Measurements from ENCODE around the gene PRTN3.

Gene PRTN3

DNA sequence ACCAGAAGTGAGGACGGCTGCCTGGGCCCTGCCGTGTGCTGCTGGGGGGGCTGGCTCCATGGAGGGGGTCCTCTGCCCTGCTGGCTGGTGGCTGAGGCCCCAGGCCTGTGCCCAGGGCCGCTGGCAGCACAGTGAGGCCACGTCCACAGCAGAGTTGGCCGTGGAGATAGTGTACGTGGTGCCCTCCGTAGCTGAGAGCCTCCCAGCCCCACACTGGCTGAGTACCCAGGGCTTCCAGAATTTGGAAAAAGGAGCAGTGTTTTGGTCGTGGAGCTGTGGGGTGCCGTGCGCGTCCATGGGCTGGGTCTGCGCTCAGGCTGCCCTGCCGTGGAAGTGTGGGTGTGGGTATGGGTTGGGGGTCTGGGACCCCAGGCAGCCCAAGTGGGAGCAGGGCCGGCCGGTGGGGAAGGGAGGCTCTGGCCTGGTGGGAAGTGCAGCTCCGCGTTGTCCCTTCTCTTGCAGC lies 37.7 kb upstream of the PRTN3 start:
- FAIRE-seq (no peak), DNase-seq (ENCODE audit: low spot score) (no peak)

DNA sequence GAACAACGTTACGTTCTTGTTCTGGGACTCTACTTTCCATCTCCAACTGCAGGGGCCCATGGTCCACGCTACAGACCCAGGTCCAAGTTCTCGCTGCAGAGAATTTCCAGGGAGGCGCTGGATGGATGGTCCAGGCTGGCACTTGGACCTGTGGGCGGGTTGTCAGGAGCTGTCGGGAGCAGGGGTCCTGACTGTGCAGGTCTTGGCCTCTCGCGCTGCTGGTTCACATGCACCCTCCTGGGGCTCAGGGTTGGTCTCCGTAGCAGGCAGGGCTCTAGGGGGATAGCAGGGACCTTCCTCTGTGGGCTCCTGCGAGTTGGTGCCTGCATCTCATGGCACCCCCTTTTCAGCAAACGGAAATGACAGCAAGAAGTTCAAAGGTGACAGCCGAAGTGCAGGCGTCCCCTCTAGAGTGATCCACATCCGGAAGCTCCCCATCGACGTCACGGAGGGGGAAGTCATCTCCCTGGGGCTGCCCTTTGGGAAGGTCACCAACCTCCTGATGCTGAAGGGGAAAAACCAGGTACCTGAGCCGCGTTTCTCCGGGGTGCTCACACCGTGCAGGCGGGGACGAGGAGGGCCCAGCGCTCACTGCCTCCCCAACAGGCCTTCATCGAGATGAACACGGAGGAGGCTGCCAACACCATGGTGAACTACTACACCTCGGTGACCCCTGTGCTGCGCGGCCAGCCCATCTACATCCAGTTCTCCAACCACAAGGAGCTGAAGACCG lies 36.9 kb upstream of the PRTN3 start:
- FAIRE-seq (no peak), DNase-seq (ENCODE audit: low spot score) (no peak)

DNA sequence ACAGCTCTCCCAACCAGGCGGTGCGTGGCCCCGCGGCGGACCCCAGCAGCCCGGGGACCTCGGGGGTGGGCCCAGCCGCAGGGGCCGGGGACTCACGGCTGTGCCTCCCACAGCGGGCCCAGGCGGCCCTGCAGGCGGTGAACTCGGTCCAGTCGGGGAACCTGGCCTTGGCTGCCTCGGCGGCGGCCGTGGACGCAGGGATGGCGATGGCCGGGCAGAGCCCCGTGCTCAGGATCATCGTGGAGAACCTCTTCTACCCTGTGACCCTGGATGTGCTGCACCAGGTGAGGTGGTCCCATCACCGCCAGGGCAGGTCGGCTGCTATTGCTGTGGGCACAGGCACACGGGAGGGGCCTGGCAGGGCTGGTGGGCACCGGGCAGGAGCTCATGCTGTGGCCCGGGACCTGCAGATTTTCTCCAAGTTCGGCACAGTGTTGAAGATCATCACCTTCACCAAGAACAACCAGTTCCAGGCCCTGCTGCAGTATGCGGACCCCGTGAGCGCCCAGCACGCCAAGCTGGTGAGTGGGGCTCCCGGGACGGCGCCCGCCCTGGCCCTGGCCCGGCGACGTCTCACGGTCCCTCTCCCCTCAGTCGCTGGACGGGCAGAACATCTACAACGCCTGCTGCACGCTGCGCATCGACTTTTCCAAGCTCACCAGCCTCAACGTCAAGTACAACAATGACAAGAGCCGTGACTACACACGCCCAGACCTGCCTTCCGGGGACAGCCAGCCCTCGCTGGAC lies 36.2 kb upstream of the PRTN3 start:
- no peak for FAIRE-seq

DNA sequence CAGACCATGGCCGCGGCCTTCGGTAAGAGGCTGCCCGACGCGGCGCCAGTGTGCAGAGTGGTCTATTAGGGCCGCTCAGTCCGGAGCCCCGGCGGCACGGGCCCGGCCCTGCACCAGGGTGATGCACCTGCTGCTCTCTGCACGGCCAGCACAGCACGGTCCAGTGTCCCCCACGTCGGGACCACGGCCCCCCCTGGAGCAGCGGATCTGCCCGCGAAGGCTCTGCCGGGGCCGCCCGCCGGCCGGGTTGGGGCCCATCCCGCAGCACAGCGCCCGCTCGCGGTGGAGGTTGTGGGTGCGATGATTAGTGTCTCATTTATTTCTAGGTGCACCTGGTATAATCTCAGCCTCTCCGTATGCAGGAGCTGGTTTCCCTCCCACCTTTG lies 35.6 kb upstream of the PRTN3 start:
- DNase-seq (ENCODE audit: low spot score) (no peak), FAIRE-seq (no peak)

More for the DNA sequence above, 36.2 kb upstream of the PRTN3 start:
- no peak for DNase-seq (ENCODE audit: low spot score)

DNA sequence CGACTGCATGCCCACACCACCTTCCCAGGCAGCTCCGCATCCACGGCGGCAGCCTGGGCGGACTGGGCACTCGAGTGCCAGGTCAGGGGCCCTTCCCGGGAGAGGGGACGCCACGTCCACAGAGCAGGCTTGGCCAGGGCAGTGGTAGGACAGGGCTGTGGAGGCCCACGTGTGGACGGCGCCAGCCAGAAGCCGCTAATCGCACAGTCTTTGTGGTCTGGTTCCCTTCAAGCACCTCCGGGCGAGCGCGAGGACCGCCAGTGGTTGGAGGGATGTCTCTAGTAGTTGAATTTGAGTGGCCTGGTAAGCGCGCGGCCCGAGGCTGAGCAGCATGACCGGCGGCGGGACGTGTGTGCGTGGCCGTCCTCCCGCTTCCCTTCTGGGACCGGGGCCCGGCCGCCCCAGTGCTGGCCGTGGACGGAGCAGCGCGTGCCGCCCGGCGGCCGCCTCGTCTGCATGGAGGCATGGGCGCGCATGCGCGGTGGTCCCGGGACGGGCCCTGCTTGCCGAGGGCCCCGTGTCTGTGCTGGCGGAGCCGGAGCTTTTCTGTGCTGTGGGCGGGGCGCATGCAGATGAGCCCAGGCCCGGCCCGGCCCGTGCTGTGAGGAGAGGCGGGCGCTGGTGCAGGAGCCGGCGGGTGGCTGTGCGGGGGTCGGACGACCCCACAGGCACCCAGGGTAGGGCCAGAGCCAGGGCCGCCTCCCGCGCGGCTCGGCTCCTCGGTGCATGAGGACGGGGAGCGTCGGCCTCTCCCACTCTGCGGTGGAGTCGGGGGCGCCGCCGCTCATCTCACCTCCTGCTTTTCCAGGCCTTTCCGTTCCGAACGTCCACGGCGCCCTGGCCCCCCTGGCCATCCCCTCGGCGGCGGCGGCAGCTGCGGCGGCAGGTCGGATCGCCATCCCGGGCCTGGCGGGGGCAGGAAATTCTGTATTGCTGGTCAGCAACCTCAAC lies 34.9 kb upstream of the PRTN3 start:
- FAIRE-seq (no peak), DNase-seq (ENCODE audit: low spot score) (no peak)

DNA sequence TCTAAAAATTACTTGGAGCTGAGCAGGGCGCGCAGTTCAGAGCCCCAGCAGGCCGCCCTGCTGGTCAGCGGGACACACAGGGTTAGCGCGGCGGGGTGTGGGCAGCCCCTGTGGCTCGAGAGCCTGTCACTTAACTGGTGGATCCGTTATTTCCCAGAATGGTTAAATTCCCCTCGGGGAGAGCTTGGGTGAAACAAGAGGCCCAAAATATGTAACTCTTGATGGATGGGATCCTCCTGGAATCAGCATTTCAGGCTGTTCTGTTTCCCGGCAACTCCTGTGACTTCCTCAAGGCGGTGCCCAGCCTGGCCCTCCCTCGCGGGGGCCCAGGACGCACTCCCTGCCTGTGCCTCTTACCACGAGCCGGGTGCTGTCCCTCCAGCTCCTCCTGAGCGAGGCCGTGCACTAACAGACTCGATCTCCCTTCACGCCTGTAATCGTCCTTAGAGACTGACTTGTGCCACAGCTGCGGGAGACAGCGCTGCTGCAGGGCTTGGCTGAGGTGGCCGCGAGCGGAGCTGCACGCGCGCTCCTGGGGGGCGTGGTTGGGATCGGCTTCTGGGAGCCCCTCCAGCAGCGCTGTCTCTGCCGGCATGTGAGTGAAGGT lies 33.9 kb upstream of the PRTN3 start:
- no peak for FAIRE-seq
- no peak for DNase-seq (ENCODE audit: low spot score)

DNA sequence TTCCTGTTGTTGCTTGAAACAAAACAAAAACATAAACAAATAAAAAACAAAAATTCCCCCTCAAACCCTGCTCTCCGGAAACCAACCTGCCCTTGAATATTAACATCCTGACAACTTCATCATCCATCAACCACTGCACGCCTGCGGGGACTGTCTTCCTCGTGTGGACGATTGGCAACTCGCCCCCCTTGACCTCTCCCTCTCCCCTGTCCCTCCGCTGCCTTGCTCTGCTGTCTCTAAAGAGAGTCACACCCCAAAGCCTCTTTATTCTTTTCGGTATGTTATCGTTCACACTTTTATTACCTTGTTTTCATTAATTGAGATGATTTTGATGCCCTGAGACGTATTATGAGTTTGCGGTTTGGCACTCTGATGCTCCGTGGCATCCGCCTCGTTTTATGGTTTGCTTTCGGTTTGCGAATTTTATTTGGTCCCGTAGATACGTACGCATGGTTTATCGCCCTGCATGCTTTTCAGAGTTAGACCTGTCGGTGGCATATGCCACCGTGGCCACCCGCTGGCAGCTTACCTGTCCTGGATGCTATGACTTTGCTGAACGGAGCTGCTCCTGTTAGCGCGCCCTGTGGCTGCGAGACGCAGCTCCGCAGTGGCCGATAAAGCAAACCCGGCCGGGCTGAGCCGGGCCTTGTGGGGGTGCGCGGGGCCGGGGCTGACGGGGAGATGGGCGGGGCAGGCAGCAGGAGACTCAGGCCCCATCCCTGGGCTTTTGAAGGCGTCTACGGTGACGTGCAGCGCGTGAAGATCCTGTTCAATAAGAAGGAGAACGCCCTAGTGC lies 33.0 kb upstream of the PRTN3 start:
- DNase-seq (ENCODE audit: low spot score) = no peak

DNA sequence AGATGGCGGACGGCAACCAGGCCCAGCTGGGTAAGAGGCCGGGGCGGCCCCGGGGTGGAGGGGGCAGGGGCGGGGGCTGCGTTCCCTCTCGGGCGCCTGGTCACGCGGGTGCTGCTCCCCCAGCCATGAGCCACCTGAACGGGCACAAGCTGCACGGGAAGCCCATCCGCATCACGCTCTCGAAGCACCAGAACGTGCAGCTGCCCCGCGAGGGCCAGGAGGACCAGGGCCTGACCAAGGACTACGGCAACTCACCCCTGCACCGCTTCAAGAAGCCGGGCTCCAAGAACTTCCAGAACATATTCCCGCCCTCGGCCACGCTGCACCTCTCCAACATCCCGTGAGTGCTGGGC lies 32.4 kb upstream of the PRTN3 start:
- FAIRE-seq = no peak
- DNase-seq (ENCODE audit: low spot score) = no peak

More for the DNA sequence above, 33.0 kb upstream of the PRTN3 start:
- no peak for FAIRE-seq

DNA sequence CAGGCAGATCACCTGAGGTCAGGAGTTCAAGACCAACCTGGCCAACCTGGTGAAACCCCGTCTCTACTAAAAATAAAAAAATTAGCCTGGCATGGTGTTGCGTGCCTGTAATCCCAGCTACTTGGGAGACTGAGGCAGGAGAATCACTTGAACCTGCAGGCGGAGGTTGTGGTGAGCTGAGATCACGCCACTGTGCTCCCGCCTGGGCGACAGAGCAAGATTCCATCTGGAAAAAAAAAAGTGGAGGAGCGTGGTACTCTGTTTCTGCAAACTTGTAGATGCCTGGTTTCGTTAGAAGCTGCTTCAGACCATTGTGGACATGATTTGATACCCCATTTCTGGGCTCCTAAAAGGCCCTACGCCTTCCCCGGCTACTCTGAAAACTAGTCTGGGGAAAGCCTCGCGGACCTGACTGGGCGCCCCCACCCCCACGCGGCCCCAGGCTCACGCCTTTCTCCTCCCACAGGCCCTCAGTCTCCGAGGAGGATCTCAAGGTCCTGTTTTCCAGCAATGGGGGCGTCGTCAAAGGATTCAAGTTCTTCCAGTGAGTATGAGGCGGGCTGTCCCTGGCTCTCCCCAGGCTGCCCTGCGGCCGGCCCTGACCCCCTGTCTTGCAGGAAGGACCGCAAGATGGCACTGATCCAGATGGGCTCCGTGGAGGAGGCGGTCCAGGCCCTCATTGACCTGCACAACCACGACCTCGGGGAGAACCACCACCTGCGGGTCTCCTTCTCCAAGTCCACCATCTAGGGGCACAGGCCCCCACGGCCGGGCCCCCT lies 30.5 kb upstream of the PRTN3 start:
- no peak for DNase-seq (ENCODE audit: low spot score)
- no peak for FAIRE-seq

DNA sequence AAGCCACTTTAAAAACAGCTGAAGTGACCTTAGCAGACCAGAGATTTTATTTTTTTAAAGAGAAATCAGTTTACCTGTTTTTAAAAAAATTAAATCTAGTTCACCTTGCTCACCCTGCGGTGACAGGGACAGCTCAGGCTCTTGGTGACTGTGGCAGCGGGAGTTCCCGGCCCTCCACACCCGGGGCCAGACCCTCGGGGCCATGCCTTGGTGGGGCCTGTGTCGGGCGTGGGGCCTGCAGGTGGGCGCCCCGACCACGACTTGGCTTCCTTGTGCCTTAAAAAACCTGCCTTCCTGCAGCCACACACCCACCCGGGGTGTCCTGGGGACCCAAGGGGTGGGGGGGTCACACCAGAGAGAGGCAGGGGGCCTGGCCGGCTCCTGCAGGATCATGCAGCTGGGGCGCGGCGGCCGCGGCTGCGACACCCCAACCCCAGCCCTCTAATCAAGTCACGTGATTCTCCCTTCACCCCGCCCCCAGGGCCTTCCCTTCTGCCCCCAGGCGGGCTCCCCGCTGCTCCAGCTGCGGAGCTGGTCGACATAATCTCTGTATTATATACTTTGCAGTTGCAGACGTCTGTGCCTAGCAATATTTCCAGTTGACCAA lies 29.8 kb upstream of the PRTN3 start:
- no peak for FAIRE-seq
- no peak for DNase-seq (ENCODE audit: low spot score)

DNA sequence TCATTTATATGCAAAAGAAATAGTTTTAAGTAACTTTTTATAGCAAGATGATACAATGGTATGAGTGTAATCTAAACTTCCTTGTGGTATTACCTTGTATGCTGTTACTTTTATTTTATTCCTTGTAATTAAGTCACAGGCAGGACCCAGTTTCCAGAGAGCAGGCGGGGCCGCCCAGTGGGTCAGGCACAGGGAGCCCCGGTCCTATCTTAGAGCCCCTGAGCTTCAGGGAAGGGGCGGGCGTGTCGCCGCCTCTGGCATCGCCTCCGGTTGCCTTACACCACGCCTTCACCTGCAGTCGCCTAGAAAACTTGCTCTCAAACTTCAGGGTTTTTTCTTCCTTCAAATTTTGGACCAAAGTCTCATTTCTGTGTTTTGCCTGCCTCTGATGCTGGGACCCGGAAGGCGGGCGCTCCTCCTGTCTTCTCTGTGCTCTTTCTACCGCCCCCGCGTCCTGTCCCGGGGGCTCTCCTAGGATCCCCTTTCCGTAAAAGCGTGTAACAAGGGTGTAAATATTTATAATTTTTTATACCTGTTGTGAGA lies 29.2 kb upstream of the PRTN3 start:
- FAIRE-seq = no peak

DNA sequence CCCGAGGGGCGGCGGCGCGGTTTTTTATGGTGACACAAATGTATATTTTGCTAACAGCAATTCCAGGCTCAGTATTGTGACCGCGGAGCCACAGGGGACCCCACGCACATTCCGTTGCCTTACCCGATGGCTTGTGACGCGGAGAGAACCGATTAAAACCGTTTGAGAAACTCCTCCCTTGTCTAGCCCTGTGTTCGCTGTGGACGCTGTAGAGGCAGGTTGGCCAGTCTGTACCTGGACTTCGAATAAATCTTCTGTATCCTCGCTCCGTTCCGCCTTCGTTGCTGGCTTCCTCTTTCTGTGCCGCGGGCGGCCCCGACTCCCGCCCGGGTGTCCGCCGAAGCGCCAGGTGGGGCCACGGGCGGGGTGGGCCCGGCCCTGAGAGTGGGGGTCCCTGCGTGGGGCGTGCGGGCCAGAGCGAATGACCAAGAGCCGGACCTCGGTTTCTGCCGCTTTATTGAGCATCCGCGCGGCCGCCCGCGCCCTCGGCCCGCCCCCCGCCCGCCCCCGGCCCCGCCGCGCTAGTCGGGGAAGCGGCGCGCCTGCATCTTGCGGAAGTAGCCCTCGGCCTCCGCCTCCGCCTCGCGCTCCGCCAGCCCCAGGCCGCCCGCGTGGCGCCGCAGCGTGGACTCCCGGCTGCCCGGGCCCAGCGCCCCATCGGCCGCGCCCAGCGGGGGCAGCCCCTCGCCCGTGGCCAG lies 28.6 kb upstream of the PRTN3 start:
- DNase-seq (ENCODE audit: low spot score) = no peak
- FAIRE-seq = no peak

More for the DNA sequence above, 29.2 kb upstream of the PRTN3 start:
- no peak for DNase-seq (ENCODE audit: low spot score)

DNA sequence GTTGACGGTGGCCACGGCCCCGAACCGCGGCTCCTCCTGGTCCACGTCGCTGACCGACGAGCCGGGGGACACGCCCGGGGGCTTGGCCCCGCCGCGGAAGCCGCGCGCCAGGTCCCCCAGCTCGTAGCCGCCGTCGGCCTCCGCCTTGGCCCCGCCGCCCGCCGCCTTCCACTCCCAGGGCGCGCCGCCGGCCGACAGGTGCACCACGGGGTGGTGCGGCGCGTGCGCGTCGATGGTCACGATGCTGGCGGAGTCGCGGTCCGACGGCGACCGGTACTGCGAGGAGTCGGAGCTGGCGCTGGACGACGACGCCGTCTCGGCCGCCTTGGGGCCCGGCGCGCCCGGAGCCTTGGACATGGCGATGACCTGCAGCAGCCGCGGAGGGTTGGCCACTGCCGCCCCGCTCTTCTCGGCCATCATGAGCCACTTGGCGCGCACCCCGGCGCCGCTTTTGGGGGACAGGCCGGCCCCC lies 28.0 kb upstream of the PRTN3 start:
- no peak for DNase-seq (ENCODE audit: low spot score)
- FAIRE-seq = no peak

DNA sequence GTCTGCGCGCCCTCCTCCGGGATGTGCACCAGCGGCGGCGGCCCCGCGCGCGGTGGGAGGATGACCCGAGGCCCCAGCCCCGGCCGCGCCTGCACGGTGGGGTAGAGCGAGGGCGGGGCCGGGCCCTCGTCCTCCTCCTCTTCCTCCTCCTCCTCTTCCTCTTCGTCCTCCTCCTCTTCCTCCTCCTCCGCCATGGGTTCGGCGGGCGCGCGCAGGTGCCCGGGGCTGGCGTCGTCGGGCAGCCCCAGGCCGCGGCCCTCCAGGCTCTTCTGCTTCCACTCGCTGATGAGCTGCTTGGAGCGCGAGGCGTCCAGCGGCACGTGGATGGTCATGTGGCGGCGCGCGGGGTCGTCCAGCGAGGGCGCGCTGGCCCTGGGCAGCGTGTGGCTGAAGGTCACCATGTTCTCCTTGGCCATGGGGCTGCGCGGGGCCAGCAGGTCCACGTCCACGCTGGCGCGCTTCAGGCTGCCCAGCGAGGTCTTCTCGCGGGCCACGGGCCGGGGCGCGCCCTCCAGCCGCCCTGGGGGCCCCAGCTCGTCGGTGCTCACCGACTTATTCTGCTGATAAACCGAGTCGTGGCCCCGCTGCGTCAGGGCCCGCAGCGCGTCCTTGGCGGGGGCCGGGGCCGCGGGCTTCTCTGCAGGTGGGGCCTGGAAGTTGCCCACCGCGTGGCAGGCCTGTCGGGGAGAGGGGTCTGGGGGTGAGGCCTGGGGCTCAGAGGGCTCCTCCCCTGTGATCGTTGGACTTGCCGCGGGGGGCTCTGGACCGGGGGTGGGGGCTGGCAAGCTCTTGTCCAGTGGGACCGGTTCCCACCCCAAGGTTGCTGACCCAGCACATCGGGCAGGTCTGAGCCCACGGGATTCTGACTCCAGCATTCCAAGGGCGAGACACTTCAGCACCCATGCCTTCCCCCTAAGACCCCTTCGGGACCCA lies 27.3 kb upstream of the PRTN3 start:
- DNase-seq (ENCODE audit: low spot score) = no peak
- FAIRE-seq = no peak

DNA sequence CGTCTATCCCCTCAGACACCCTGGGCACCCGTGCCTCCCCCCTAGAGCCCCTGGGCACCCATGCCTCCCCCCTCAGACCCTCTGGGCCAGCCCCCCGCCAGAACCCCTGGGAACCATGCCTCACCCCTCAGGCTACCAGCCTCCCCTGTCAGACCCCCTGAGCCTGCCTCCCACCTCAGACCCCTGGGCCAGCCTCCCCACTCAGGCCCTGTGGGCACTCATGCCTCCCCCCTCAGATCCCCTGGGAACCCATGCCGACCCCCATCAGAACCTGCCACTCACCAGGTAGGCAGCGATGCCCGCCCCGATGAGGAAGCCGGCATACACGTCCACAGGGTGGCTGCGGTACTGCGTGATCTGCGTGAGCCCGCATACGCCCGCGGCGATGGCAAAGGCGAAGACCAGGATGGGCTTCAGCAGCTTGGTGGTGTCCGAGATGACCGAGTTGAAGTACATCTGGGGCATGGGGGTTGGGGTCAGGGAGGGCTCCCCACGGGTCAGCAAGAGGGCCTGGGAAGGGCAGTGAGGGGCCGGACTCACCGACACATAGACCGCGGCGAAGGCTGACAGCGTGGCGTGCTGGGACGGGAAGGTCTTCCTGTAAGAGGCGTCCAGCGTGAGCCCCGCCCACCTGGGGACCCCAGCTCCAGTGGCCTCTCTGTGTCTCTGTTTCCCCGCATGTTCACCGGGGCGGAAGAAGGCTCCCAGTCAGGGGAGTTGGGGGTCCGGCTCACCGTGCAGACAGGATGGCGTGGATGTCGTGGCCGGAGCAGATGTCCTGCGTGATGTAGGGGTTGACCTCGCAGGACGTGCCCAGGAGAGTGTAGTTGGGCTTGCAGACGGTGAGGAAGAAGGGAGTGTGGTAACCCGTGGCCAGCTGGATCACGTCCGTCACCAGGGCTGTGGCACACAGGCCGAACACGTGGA lies 26.4 kb upstream of the PRTN3 start:
- no peak for DNase-seq (ENCODE audit: low spot score)
- FAIRE-seq = no peak

DNA sequence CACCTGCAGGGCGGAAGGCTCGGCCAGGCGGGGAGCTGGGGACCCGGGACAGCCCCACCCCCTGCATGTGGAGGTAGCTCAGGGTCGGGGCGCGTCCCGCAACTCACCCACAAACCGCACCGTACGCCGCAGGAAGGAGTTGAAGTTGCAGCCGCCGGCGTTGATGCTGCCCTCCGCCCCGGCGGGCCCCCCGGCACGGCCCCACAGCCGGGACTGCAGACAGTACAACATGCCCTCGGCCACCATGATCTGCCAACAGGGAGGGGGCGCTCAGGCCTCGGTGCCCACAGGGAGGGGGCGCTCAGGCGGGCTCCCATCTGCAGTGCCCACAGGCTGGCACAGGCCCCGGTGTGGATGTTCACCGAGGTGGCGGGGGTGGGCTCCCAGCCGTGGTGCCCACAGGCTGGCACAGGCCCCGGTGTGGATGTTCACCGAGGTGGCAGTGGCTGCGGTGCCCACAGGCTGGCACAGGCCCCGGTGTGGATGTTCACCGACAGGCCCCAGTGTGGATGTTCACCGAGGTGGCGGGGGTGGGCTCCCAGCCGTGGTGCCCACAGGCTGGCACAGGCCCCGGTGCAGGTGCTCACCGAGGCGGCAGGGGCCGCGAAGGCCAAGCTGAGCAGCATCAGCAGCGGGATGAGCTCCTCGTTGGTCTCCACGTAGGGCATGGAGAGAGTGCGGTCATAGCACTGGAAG lies 25.6 kb upstream of the PRTN3 start:
- DNase-seq (ENCODE audit: low spot score) (no peak), FAIRE-seq (no peak)
